Colonic mucosa (tissue), 4 donors: ENCODE measurements around the gene MSL2. TPM values are rescaled to one million over a fixed set of nuclear protein-coding genes. Genes with fewer than 3 reads are reported as not detected.

Experiments used
- DNase-seq: peaks from one replicate; pipeline ENCODE4 v3.0.0-alpha.2; 2020
- H3K27ac ChIP-seq: fragments of 200-600 bp; one replicate; pipeline ENCODE4 v1.8.0; 2021
- H3K27me3 ChIP-seq: fragments of 200-600 bp; one replicate; pipeline ENCODE4 v1.8.0; 2021
- H3K36me3 ChIP-seq: fragments of 200-600 bp; one replicate; pipeline ENCODE4 v1.8.0; 2021
- H3K4me1 ChIP-seq: fragments of 200-600 bp; one replicate; pipeline ENCODE4 v1.8.0; 2021; ENCODE audit warnings: mild to moderate bottlenecking
- H3K4me3 ChIP-seq: fragments of 200-600 bp; one replicate; pipeline ENCODE4 v1.8.0; 2021
- H3K9ac ChIP-seq, 2 donors: one replicate each; pipeline ENCODE4 v1.7.0; 2013; ENCODE audit warnings: control low read depth in 2 of 2, low read depth in 2 of 2, low read length in 2 of 2
- H3K9me3 ChIP-seq: fragments of 200-600 bp; one replicate; pipeline ENCODE4 v1.8.0; 2021
- intact Hi-C: fragments of 100-400 bp; cut with DNase I; formaldehyde crosslinking; loops from one replicate; pipeline ENCODE4 v1.14.1; 2022
- total RNA-seq, 2 donors: library from RNA; stranded (reverse); fragmentation: NEBNext Ultra II Directional in 1 of 2; extraction: Animal tissue kit (Norgen Biotek cat#: 25700) in 1 of 2; gene quantifications; one replicate each; pipeline ENCODE4 v1.2.1, GENCODE V29; 2021
- TF ChIP-seq, protein P1 (sequence below): fragments of 200-600 bp; IDR thresholded peaks from one replicate; pipeline ENCODE4 v1.8.0; 2022; ENCODE audit warnings: antibody characterized with exemption, mild to moderate bottlenecking
- donor health status: healthy.
- donor health status: DM: no; HTN: no; CAD: no.
- donor health status: DM: no; HTN: no; CAD: no.

The MSL2 gene
- 10 to 100 TPM; 23.5 to 31.0 TPM for total RNA-seq

- Histone ChIP-seq H3K4me3 (peak within 1 kb of the TSS; percentile 72), H3K36me3 (no peaks in the 10 kb centered on the region), H3K9ac (peak within 1 kb of the TSS; percentile 89 to 91), H3K4me1 (peaks cover 7% of the 10 kb centered on the region), H3K27me3 (no peaks in the 10 kb centered on the region), H3K9me3 (no peaks in the 10 kb centered on the region), H3K27ac (peak within 1 kb of the TSS; percentile 98)
- no peak for DNase-seq
- TF ChIP-seq, protein P1, sequence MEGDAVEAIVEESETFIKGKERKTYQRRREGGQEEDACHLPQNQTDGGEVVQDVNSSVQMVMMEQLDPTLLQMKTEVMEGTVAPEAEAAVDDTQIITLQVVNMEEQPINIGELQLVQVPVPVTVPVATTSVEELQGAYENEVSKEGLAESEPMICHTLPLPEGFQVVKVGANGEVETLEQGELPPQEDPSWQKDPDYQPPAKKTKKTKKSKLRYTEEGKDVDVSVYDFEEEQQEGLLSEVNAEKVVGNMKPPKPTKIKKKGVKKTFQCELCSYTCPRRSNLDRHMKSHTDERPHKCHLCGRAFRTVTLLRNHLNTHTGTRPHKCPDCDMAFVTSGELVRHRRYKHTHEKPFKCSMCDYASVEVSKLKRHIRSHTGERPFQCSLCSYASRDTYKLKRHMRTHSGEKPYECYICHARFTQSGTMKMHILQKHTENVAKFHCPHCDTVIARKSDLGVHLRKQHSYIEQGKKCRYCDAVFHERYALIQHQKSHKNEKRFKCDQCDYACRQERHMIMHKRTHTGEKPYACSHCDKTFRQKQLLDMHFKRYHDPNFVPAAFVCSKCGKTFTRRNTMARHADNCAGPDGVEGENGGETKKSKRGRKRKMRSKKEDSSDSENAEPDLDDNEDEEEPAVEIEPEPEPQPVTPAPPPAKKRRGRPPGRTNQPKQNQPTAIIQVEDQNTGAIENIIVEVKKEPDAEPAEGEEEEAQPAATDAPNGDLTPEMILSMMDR, result no peak
- intact Hi-C loops, result loop anchor here (5.0 kb wide), 1 partner anchor 556 kb away; the partner anchor contains the start of gene STAG1
Measured at GRCh38 chr3:136196064-136196400, at the start of gene MSL2. TSS of gene MSL2 (minus strand) at chr3:136196335. CDS start at chr3:136195113, 1,222 bp downstream.

GRCh38 chr3:136245691-136246090 lies 49.6 kb upstream of the MSL2 start:
- no peaks in the 10 kb centered on the region for H3K27me3 ChIP-seq
- TF ChIP-seq, protein P1, result no peak
- no peaks in the 10 kb centered on the region for H3K4me1 ChIP-seq
- no peak for DNase-seq
- H3K4me3 ChIP-seq, result no peak overlapping the region
- intact Hi-C loops, result loop anchor here (5.0 kb wide), 1 partner anchor 168 kb away; no protein-coding TSS in a partner anchor
- no peaks in the 10 kb centered on the region for H3K9me3 ChIP-seq
- H3K36me3 ChIP-seq, result no peaks in the 10 kb centered on the region
- H3K9ac ChIP-seq, result no peak overlapping the region
- no peak overlapping the region for H3K27ac ChIP-seq

DNA sequence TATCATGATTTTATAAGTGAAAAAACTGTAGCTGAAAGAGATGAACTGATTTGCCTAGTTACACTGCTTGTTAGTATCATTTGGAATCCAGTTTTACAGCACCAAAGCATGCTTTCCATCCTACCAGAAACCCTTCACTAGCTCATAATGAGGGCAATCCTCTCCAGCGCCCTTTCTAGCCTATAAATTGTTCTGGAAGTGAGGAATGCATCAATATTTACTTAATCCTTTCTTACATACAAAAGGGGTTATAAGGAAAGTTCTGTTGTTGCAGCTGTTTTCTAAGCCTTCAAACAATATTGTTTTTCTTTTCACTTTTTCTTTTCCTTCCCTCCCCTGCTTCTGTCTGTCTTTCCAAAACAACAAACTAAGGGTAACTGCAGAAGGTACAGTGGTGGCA lies 43.0 kb upstream of the MSL2 start:
- Histone ChIP-seq H3K27me3 (no peaks in the 10 kb centered on the region), H3K9me3 (no peaks in the 10 kb centered on the region), H3K4me3 (no peak overlapping the region), H3K9ac (no peak overlapping the region), H3K4me1 (no peaks in the 10 kb centered on the region), H3K36me3 (no peaks in the 10 kb centered on the region), H3K27ac (no peak overlapping the region)
- no peak for DNase-seq
- TF ChIP-seq, protein P1, result no peak
- intact Hi-C loops, result no loop called here

- no peaks in the 10 kb centered on the region for H3K9me3 ChIP-seq
- TF ChIP-seq, protein P1, result no peak
- H3K27me3 ChIP-seq, result no peaks in the 10 kb centered on the region
- intact Hi-C loops, result no loop called here
- no peaks in the 10 kb centered on the region for H3K36me3 ChIP-seq
- H3K4me3 ChIP-seq, result no peak overlapping the region
- H3K9ac ChIP-seq, result no peak overlapping the region
- no peak for DNase-seq
- H3K27ac ChIP-seq, result no peak overlapping the region
- H3K4me1 ChIP-seq, result no peaks in the 10 kb centered on the region
Measured at GRCh38 chr3:136237961-136238649, 42.0 kb upstream of the MSL2 start.

GRCh38 chr3:136237103-136237502 lies 41.0 kb upstream of the MSL2 start:
- TF ChIP-seq, protein P1, result no peak
- intact Hi-C loops, result no loop called here
- Histone ChIP-seq H3K27me3 (no peaks in the 10 kb centered on the region), H3K4me1 (no peaks in the 10 kb centered on the region), H3K9me3 (no peaks in the 10 kb centered on the region), H3K36me3 (no peaks in the 10 kb centered on the region), H3K27ac (no peak overlapping the region), H3K9ac (no peak overlapping the region), H3K4me3 (no peak overlapping the region)
- DNase-seq, result no peak
